HG02642 (cell line): Measurements from ENCODE around the gene EXOC6.
"Not testable (repeated sequence)": the region's sequence is repeated elsewhere in the genome, so short reads cannot be mapped to it uniquely, and the experiment has no call there.

Experiments used
- ATAC-seq: cut with Tn5 transposase; IDR thresholded peaks from one replicate; pipeline ENCODE4 v1.9.1; 2021; ENCODE audit warnings: mild to moderate bottlenecking; ENCODE audit not compliant: unreplicated experiment, poor library complexity

EXOC6 gene

GRCh38 chr10:93095225-93095624 lies 246.9 kb downstream of the EXOC6 start:
- no peak for ATAC-seq

- no peak for ATAC-seq
Observed at GRCh38 chr10:93096901-93097300, 248.6 kb downstream of the EXOC6 start.

GRCh38 chr10:93097386-93097785 lies 249.1 kb downstream of the EXOC6 start:
- ATAC-seq: no peak

- ATAC-seq: no peak
Observed at GRCh38 chr10:93098816-93099215, 250.5 kb downstream of the EXOC6 start.

GRCh38 chr10:93099670-93100069 lies 251.3 kb downstream of the EXOC6 start:
- ATAC-seq: no peak

GRCh38 chr10:93101148-93101547 lies 252.8 kb downstream of the EXOC6 start:
- not testable (repeated sequence) for ATAC-seq

GRCh38 chr10:93103953-93104352 lies 255.6 kb downstream of the EXOC6 start:
- ATAC-seq: no peak

GRCh38 chr10:93106631-93107072 lies 258.3 kb downstream of the EXOC6 start:
- ATAC-seq: no peak
